ENCODE measurements around the gene PPP6R2. TPM values are rescaled to one million over a fixed set of nuclear protein-coding genes. Genes with fewer than 3 reads are reported as not detected.

Gene PPP6R2
- total RNA-seq, 1 donor from 2014 or later = 55.5 TPM

GRCh38 chr22:50434849-50435248 lies 91.7 kb downstream of the PPP6R2 start:
- H3K36me3 ChIP-seq = peaks cover 77 to 82% of the 10 kb centered on the region in 2 donors
- TF ChIP-seq, protein P1, sequence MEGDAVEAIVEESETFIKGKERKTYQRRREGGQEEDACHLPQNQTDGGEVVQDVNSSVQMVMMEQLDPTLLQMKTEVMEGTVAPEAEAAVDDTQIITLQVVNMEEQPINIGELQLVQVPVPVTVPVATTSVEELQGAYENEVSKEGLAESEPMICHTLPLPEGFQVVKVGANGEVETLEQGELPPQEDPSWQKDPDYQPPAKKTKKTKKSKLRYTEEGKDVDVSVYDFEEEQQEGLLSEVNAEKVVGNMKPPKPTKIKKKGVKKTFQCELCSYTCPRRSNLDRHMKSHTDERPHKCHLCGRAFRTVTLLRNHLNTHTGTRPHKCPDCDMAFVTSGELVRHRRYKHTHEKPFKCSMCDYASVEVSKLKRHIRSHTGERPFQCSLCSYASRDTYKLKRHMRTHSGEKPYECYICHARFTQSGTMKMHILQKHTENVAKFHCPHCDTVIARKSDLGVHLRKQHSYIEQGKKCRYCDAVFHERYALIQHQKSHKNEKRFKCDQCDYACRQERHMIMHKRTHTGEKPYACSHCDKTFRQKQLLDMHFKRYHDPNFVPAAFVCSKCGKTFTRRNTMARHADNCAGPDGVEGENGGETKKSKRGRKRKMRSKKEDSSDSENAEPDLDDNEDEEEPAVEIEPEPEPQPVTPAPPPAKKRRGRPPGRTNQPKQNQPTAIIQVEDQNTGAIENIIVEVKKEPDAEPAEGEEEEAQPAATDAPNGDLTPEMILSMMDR (IDR thresholded peaks at IDR 0.05) = no peak
- peak; percentile 1 to 61 for DNase-seq (ENCODE audit: low spot score in 2 of 2)
- no peak overlapping the region for H3K4me3 ChIP-seq
- H3K27ac ChIP-seq = no peak overlapping the region
- no peaks in the 10 kb centered on the region for H3K27me3 ChIP-seq
- H3K9me3 ChIP-seq = no peaks in the 10 kb centered on the region
- intact Hi-C loops (cut with DNase I) = no loop called here
- H3K4me1 ChIP-seq = no peaks in the 10 kb centered on the region

- intact Hi-C loops (cut with DNase I) = no loop called here
- no peak overlapping the region for H3K4me3 ChIP-seq
- DNase-seq (ENCODE audit: low spot score in 2 of 2) = peak in 1 of 2 donors; percentile 2
- TF ChIP-seq, protein P1 (IDR thresholded peaks at IDR 0.05) = no peak
- H3K9me3 ChIP-seq = no peaks in the 10 kb centered on the region
- no peak overlapping the region for H3K27ac ChIP-seq
- H3K27me3 ChIP-seq = no peaks in the 10 kb centered on the region
- H3K36me3 ChIP-seq = peaks cover 79 to 82% of the 10 kb centered on the region in 2 donors
- H3K4me1 ChIP-seq = no peaks in the 10 kb centered on the region
These were observed 92.3 kb downstream of the PPP6R2 start for GRCh38 chr22:50435291-50436014.

DNA sequence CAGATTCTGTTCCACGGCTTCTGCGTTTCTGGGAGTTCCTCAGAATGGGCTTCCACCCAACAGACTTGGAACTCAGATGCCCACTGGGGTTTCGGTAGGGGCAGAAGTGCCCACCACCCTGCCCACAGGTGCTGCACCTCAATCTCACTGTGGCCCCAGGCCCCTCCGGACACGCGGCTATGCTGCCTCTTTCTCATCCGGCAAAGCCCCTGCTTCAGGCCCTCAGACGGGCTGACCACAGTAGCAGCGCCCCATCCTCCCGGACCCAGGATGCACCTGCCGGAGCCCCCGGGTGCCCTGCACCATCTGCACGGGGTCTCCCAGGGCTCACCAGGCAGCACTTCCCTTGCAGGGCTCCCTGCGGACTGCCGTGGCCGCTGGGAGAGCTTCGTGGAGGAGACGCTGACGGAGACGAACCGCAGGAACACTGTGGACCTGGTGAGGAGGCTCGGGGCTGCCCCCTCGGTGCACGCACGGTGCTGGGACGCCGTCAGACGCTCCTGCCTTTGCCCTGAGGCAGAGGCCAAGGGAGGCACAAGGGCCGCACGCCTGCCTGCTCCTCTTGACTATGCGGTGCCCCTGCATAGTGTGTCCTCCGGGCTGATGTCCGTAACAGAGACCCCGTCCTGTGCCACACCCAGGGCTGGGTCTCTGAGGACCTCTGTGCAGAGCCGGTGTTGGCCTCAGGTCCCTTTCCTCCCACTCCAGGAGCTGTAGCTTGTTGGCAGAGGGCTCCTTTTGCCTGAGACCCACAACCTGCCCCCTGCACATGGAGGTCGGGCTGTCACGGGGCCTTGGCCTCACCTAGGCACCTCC lies 93.1 kb downstream of the PPP6R2 start:
- Histone ChIP-seq H3K27ac (no peak overlapping the region), H3K4me3 (no peak overlapping the region), H3K36me3 (peaks cover 79 to 85% of the 10 kb centered on the region in 2 donors), H3K27me3 (no peaks in the 10 kb centered on the region), H3K9me3 (no peaks in the 10 kb centered on the region), H3K4me1 (no peaks in the 10 kb centered on the region)
- intact Hi-C loops (cut with DNase I) = no loop called here
- peak in 1 of 2 donors; percentile 5 for DNase-seq (ENCODE audit: low spot score in 2 of 2)
- TF ChIP-seq, protein P1 (IDR thresholded peaks at IDR 0.05) = no peak

DNA sequence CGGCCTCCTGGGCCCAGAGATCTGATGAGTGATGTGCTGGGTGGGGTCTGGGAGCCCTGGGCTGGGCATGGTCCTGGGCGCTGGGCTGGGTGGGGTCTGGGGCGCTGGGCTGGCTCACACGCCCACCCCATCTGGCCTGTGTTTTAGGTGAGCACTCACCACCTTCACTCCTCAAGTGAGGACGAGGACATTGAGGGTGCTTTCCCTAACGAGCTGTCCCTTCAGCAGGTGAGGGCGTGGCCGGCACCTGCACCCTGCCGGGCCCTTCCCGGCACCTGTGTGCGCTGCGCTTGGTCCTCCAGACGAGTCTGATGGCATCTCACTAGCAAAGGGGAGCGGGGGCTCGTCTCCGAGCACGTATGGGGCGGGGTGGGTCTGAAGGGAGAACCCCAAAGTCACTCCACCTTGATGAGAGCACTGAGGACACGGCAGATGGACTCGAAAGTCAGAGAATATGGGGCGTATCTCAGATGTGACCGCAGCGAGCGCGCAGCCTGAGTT lies 93.8 kb downstream of the PPP6R2 start:
- peak in 1 of 2 donors; percentile 3 for DNase-seq (ENCODE audit: low spot score in 2 of 2)
- intact Hi-C loops (cut with DNase I) = no loop called here
- H3K4me3 ChIP-seq = no peak overlapping the region
- no peaks in the 10 kb centered on the region for H3K9me3 ChIP-seq
- no peaks in the 10 kb centered on the region for H3K4me1 ChIP-seq
- no peaks in the 10 kb centered on the region for H3K27me3 ChIP-seq
- no peak overlapping the region for H3K27ac ChIP-seq
- H3K36me3 ChIP-seq = peaks cover 74 to 79% of the 10 kb centered on the region in 2 donors
- TF ChIP-seq, protein P1 (IDR thresholded peaks at IDR 0.05) = no peak

GRCh38 chr22:50437511-50438304 lies 94.6 kb downstream of the PPP6R2 start:
- intact Hi-C loops (cut with DNase I) = no loop called here
- Histone ChIP-seq H3K27me3 (no peaks in the 10 kb centered on the region), H3K36me3 (peaks cover 66 to 75% of the 10 kb centered on the region in 2 donors)

More at GRCh38 chr22:50437511-50438304, 94.6 kb downstream of the PPP6R2 start:
- no peaks in the 10 kb centered on the region for H3K4me1 ChIP-seq
- H3K4me3 ChIP-seq = no peak overlapping the region
- no peaks in the 10 kb centered on the region for H3K9me3 ChIP-seq
- DNase-seq (ENCODE audit: low spot score in 2 of 2) = peak in 1 of 2 donors; percentile 7
- TF ChIP-seq, protein P1 (IDR thresholded peaks at IDR 0.05) = no peak
- H3K27ac ChIP-seq = no peak overlapping the region

Data from ascending aorta (tissue), 2 donors.